WTC11 (cell line): ENCODE measurements around the gene DNAI1.

Experiments
- AR ChIP-seq: fragments of 250-450 bp; sonication (Bioruptor Pico); IDR thresholded peaks from 2 replicates; pipeline ENCODE4 v1.9.0; 2021; ENCODE audit warnings: mild to moderate bottlenecking
- ATF3 ChIP-seq: sonication (generic); formaldehyde crosslinking; conservative IDR thresholded peaks from 2 replicates; pipeline ENCODE4 v1.8.1; 2022; ENCODE audit warnings: mild to moderate bottlenecking, missing genetic modification reagents
- CREB1 ChIP-seq: sonication (generic); formaldehyde crosslinking; IDR thresholded peaks from 2 replicates; pipeline ENCODE4 v1.8.0; 2023; ENCODE audit warnings: mild to moderate bottlenecking, missing genetic modification reagents
- CTCF ChIP-seq: fragments of 200-600 bp; IDR thresholded peaks from 2 replicates; pipeline ENCODE4 v1.8.0; 2022; ENCODE audit warnings: antibody characterized with exemption
- ESRRA ChIP-seq: sonication (generic); formaldehyde crosslinking; IDR thresholded peaks from 2 replicates; pipeline ENCODE4 v1.8.1; 2022; ENCODE audit warnings: mild to moderate bottlenecking, missing genetic modification reagents, borderline replicate concordance
- FOXP1 ChIP-seq: sonication (generic); formaldehyde crosslinking; IDR thresholded peaks from 2 replicates; pipeline ENCODE4 v1.8.0; 2022; ENCODE audit warnings: missing genetic modification reagents, mild to moderate bottlenecking, moderate library complexity, borderline replicate concordance
- IRF2 ChIP-seq: sonication (generic); formaldehyde crosslinking; IDR thresholded peaks from 2 replicates; pipeline ENCODE4 v1.8.0; 2022; ENCODE audit warnings: low read depth, missing genetic modification reagents, borderline replicate concordance
- JAZF1 ChIP-seq: fragments of 250-450 bp; sonication (Bioruptor Pico); IDR thresholded peaks from 2 replicates; pipeline ENCODE4 v1.9.0; 2021; ENCODE audit warnings: moderate library complexity, mild to moderate bottlenecking, inconsistent platforms
- NFYB ChIP-seq: sonication (generic); formaldehyde crosslinking; conservative IDR thresholded peaks from 2 replicates; pipeline ENCODE4 v1.8.0; 2022; ENCODE audit warnings: low read depth, missing genetic modification reagents
- ZNF671 ChIP-seq: fragments of 250-450 bp; sonication (Bioruptor Pico); IDR thresholded peaks from 2 replicates; pipeline ENCODE4 v1.8.0; 2021; ENCODE audit warnings: mild to moderate bottlenecking
- TF ChIP-seq, protein P1 (sequence below): sonication (generic); formaldehyde crosslinking; IDR thresholded peaks from 2 replicates; pipeline ENCODE4 v1.8.0; 2022; ENCODE audit warnings: mild to moderate bottlenecking, missing genetic modification reagents
- TF ChIP-seq, protein P2 (sequence below): sonication (generic); formaldehyde crosslinking; IDR thresholded peaks from 2 replicates; pipeline ENCODE4 v1.8.1; 2023; ENCODE audit warnings: mild to moderate bottlenecking, missing genetic modification reagents
- TF ChIP-seq, protein P3 (sequence below): sonication (generic); formaldehyde crosslinking; IDR thresholded peaks from 2 replicates; pipeline ENCODE4 v1.8.1; 2022; ENCODE audit warnings: low read depth, missing genetic modification reagents, borderline replicate concordance
- TF ChIP-seq, protein P4 (sequence below): sonication (generic); formaldehyde crosslinking; IDR thresholded peaks from 2 replicates; pipeline ENCODE4 v1.8.1; 2022; ENCODE audit warnings: low read depth, mild to moderate bottlenecking, moderate library complexity, missing genetic modification reagents, borderline replicate concordance

DNA sequence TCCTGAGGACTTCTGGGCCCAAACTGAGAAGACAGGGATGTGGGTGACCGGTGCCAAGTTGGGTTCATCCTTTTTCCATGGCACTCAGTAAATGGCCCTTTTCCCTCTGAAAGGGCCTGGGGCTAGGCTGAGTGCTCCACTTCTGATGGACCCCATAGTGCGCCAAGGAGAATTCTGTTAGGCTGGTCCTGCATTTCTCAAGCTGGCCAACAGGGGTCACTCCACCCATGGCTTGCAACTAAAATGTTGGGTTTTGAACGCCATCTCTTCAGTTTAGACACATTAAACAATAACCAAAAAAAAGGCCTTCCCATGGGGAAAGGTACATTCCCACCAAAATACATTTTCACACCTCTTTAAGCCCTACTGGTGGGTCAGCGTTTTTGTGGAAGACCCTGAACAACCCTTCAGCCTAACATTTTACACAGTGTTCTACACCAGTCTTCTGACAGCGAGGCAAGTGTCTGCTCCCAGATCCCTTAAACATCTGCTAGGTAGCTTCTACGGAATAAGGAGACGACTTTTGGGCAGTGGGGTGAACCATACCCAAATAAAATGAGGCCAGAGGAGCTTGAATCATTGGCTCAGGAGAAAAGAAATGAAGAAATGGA, 103.6 kb downstream of the DNAI1 start:
- TF ChIP-seq ESRRA (no peak), AR (CRISPR knock-in tag) (no peak), FOXP1 (no peak), CTCF (peak; percentile 95), JAZF1 (CRISPR knock-in tag) (no peak), ATF3 (CRISPR knock-in tag) (no peak), NFYB (no peak), IRF2 (no peak), CREB1 (CRISPR knock-in tag) (no peak), ZNF671 (no peak)
- TF ChIP-seq, protein P1, sequence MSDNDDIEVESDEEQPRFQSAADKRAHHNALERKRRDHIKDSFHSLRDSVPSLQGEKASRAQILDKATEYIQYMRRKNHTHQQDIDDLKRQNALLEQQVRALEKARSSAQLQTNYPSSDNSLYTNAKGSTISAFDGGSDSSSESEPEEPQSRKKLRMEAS (CRISPR knock-in tag): no peak
- TF ChIP-seq, protein P2, sequence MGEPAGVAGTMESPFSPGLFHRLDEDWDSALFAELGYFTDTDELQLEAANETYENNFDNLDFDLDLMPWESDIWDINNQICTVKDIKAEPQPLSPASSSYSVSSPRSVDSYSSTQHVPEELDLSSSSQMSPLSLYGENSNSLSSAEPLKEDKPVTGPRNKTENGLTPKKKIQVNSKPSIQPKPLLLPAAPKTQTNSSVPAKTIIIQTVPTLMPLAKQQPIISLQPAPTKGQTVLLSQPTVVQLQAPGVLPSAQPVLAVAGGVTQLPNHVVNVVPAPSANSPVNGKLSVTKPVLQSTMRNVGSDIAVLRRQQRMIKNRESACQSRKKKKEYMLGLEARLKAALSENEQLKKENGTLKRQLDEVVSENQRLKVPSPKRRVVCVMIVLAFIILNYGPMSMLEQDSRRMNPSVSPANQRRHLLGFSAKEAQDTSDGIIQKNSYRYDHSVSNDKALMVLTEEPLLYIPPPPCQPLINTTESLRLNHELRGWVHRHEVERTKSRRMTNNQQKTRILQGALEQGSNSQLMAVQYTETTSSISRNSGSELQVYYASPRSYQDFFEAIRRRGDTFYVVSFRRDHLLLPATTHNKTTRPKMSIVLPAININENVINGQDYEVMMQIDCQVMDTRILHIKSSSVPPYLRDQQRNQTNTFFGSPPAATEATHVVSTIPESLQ: no peak
- TF ChIP-seq, protein P3, sequence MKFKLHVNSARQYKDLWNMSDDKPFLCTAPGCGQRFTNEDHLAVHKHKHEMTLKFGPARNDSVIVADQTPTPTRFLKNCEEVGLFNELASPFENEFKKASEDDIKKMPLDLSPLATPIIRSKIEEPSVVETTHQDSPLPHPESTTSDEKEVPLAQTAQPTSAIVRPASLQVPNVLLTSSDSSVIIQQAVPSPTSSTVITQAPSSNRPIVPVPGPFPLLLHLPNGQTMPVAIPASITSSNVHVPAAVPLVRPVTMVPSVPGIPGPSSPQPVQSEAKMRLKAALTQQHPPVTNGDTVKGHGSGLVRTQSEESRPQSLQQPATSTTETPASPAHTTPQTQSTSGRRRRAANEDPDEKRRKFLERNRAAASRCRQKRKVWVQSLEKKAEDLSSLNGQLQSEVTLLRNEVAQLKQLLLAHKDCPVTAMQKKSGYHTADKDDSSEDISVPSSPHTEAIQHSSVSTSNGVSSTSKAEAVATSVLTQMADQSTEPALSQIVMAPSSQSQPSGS (CRISPR knock-in tag): no peak
- TF ChIP-seq, protein P4, sequence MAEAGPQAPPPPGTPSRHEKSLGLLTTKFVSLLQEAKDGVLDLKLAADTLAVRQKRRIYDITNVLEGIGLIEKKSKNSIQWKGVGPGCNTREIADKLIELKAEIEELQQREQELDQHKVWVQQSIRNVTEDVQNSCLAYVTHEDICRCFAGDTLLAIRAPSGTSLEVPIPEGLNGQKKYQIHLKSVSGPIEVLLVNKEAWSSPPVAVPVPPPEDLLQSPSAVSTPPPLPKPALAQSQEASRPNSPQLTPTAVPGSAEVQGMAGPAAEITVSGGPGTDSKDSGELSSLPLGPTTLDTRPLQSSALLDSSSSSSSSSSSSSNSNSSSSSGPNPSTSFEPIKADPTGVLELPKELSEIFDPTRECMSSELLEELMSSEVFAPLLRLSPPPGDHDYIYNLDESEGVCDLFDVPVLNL (CRISPR knock-in tag): no peak
